Endothelial cell (in vitro differentiated cells): ENCODE data around the gene DNAH3. TPM values are rescaled to one million over a fixed set of nuclear protein-coding genes. Genes with fewer than 3 reads are reported as not detected.
"Not testable (repeated sequence)": the region's sequence is repeated elsewhere in the genome, so short reads cannot be mapped to it uniquely, and the experiment has no call there.

Experiments used
- DNase-seq: peaks from one replicate; pipeline ENCODE4 v3.0.0; 2021; ENCODE audit warnings: low spot score
- H3K27ac Mint-ChIP-seq: one replicate; pipeline ENCODE4 v1.8.0; 2021; ENCODE audit warnings: mixed read lengths, inconsistent platforms; ENCODE audit not compliant: unreplicated experiment
- H3K27me3 Mint-ChIP-seq: one replicate; pipeline ENCODE4 v1.8.0; 2021; ENCODE audit warnings: mild to moderate bottlenecking, moderate library complexity, mixed read lengths, inconsistent platforms; ENCODE audit not compliant: unreplicated experiment
- H3K36me3 Mint-ChIP-seq: one replicate; pipeline ENCODE4 v1.8.0; 2021; ENCODE audit warnings: mild to moderate bottlenecking, low read depth, mixed read lengths, inconsistent platforms; ENCODE audit not compliant: unreplicated experiment
- H3K4me1 Mint-ChIP-seq: one replicate; pipeline ENCODE4 v1.8.0; 2021; ENCODE audit warnings: mild to moderate bottlenecking, mixed read lengths, inconsistent platforms; ENCODE audit not compliant: unreplicated experiment
- H3K4me3 Mint-ChIP-seq: one replicate; pipeline ENCODE4 v1.8.0; 2021; ENCODE audit warnings: mild to moderate bottlenecking, mixed read lengths, inconsistent platforms; ENCODE audit not compliant: unreplicated experiment
- H3K9me3 Mint-ChIP-seq: one replicate; pipeline ENCODE4 v1.8.0; 2021; ENCODE audit warnings: mixed read lengths, inconsistent platforms; ENCODE audit not compliant: unreplicated experiment
- total RNA-seq: library from RNA; stranded (reverse); fragmentation: NEBNext Ultra II Directional; extraction: Animal tissue kit (Norgen Biotek cat#: 25700); gene quantifications from one replicate; pipeline ENCODE4 v1.2.1, GENCODE V29; 2021; ENCODE audit not compliant: unreplicated experiment
- TF ChIP-seq, protein P1 (sequence below): fragments of 200-600 bp; sonication (generic); IDR thresholded peaks from one replicate; pipeline ENCODE4 v1.5.0; 2021; ENCODE audit warnings: antibody characterized with exemption; ENCODE audit not compliant: unreplicated experiment

Gene DNAH3
- total RNA-seq, 1 donor from 2014 or later = 0.05 TPM

DNA sequence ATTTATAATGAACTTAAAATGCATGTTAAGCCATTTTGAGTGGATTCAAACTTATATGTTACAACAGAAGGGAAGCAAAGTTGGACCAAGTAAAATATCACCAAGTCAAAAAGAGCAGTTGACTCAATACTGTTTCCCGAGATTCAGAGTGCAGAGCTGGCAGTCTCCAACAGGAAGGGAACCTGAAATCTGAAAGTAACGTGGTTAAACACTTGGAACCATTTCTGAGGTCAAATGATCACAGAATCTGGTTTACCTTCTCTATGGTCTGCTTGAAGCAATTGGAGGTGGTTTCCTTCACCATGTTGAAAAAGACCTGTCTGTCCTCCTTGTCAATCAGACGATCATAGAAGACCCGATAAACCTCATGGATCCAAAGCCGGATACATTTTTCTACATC lies 163.6 kb downstream of the DNAH3 start:
- DNase-seq = no peak
- Mint-ChIP-seq H3K9me3 (no peaks in the 10 kb centered on the region), H3K36me3 (peaks cover 4% of the 10 kb centered on the region), H3K27ac (no peak overlapping the region), H3K27me3 (peaks cover 4% of the 10 kb centered on the region), H3K4me3 (no peak overlapping the region), H3K4me1 (no peaks in the 10 kb centered on the region)
- TF ChIP-seq, protein P1, sequence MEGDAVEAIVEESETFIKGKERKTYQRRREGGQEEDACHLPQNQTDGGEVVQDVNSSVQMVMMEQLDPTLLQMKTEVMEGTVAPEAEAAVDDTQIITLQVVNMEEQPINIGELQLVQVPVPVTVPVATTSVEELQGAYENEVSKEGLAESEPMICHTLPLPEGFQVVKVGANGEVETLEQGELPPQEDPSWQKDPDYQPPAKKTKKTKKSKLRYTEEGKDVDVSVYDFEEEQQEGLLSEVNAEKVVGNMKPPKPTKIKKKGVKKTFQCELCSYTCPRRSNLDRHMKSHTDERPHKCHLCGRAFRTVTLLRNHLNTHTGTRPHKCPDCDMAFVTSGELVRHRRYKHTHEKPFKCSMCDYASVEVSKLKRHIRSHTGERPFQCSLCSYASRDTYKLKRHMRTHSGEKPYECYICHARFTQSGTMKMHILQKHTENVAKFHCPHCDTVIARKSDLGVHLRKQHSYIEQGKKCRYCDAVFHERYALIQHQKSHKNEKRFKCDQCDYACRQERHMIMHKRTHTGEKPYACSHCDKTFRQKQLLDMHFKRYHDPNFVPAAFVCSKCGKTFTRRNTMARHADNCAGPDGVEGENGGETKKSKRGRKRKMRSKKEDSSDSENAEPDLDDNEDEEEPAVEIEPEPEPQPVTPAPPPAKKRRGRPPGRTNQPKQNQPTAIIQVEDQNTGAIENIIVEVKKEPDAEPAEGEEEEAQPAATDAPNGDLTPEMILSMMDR = no peak

DNA sequence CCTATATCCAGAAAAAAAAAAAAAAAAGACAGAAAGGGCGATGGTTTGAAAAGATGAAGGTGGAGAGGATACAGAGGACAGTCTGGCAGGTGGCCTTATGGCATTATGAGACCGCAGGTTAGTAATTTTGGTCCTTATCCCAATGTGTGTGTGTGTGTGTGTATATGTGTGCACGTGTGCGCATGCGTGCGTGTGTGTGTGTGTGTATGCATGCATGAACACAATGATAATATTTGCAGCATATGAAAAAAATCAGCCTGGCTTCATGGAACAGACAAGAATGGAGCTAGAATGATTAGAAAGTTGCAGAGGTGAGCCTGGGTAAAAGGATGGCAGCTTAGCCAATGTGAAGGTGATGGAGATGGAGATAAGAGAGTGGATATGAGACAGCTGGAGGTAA lies 166.6 kb downstream of the DNAH3 start:
- Mint-ChIP-seq H3K4me1 (no peaks in the 10 kb centered on the region), H3K27ac (no peak overlapping the region), H3K27me3 (peaks cover 2% of the 10 kb centered on the region), H3K9me3 (no peaks in the 10 kb centered on the region), H3K4me3 (no peak overlapping the region), H3K36me3 (no peaks in the 10 kb centered on the region)
- TF ChIP-seq, protein P1 = no peak
- DNase-seq = no peak

DNA sequence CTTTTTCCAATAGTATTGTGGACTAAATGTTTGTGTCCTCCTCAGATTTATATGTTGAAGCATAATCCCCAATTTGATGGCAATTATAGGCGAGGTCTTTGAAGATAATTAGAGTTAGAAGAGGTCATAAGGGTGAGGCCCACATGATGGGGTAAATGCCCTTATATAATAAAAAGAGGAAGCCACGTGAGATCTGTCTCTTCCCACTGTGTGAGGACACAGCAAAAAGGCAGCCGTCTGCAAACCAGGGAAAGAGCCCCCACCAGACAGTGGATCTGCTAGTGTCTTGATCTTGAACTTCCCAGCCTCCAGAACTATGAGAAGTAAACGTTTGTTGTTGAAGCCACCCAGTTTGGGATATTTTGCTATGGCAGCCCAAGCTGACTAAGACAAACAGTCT lies 174.1 kb downstream of the DNAH3 start:
- Mint-ChIP-seq H3K4me1 (no peaks in the 10 kb centered on the region), H3K36me3 (no peaks in the 10 kb centered on the region), H3K27ac (no peak overlapping the region), H3K9me3 (no peaks in the 10 kb centered on the region), H3K27me3 (peaks cover 4% of the 10 kb centered on the region), H3K4me3 (no peak overlapping the region)
- DNase-seq = no peak
- TF ChIP-seq, protein P1 = no peak

GRCh38 chr16:20973201-20973600 lies 177.4 kb downstream of the DNAH3 start:
- not testable (repeated sequence) for H3K9me3 Mint-ChIP-seq, H3K27ac Mint-ChIP-seq, H3K4me3 Mint-ChIP-seq

DNA sequence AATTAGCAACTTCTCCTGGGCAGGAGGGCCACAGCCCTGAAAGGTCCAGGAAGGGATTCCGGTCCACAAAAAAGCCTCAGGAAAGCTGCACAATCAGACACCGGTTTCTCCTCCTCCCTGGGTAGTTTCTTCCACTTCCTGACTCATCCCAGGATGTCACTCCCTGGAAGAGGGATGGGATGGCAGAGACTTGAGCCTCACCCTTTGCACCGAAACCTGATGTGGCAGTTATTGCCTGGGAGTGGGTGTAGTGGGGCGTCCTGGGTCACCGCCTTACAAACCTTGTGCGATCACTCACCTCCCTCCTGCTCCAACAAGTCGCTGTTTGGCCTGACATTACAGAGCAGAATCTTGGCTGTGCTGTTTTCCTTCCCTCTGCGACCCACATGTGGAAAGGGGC lies 179.2 kb downstream of the DNAH3 start:
- TF ChIP-seq, protein P1 = no peak
- no peak for DNase-seq
- Mint-ChIP-seq H3K4me1 (no peaks in the 10 kb centered on the region), H3K36me3 (no peaks in the 10 kb centered on the region), H3K27ac (no peak overlapping the region), H3K9me3 (no peaks in the 10 kb centered on the region), H3K27me3 (peaks cover 4% of the 10 kb centered on the region), H3K4me3 (no peak overlapping the region)

More at GRCh38 chr16:20973201-20973600, 177.4 kb downstream of the DNAH3 start:
- not testable (repeated sequence) for H3K4me1 Mint-ChIP-seq, H3K27me3 Mint-ChIP-seq, H3K36me3 Mint-ChIP-seq, DNase-seq

DNA sequence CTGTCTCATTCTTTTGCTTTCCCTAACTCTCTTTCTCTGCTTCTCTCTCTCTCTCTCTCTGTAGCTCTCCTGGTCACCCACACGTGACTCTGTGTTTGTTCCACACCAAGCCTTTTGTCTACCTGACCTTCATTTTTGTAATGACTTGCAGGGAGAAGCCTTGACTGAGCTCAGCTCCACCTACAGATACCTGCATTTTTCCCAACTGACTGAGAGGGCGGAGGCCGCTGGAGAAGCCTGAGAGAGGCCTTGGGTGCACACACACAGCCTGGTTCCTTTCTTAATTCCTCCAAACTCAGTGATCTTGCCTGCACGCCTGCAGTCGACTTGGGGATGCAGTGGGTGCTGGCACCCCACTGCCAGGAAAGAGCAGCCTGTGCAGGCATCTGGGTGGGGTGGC lies 181.3 kb downstream of the DNAH3 start:
- Mint-ChIP-seq H3K4me3 (no peak overlapping the region), H3K27ac (no peak overlapping the region), H3K27me3 (peaks cover 7% of the 10 kb centered on the region), H3K9me3 (no peaks in the 10 kb centered on the region), H3K36me3 (no peaks in the 10 kb centered on the region), H3K4me1 (no peaks in the 10 kb centered on the region)
- TF ChIP-seq, protein P1 = no peak
- no peak for DNase-seq
